ENCODE data around the gene PLPP4.

The PLPP4 gene

DNA sequence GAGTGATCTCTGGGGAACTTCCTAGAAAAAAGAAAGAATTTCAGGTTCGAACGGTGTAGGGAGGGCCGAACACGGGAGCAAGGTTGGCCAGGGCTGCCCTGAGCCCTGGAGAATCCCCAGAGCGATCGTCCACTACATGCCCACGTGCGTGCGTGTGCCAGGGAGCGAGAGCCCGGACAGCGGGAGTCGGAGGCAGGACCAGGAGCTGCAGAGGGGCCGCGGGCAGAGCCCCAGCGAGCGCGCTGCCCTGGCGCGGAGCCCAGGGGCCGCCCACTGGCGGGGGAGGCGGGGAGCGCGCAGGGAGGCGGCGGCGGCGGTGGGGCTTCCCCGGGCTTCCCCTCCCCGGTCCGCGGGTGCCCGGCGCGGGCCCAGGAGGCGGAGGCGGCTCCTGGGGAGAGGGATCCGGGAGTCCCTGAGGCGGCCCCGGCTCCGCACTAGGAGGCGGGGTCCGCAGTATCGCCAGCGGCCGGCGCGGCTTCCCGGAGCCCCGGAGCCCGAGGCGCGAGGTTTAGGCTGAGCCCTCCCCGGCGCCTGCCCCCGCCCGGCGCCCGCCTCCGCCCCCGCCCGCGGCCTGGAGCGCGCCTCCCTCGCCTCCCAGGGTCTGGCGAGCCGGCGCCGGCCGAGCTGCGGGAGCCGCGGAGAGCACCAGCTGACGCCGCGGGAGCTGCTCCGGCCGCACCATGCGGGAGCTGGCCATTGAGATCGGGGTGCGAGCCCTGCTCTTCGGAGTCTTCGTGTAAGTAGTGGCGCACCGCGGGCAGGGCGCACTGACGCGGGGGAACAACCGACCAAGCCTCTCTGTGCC lies at the start of gene PLPP4:
Gene PLPP4, plus strand, starts transcription at position 602 of the 805 bp plus-strand sequence. Its CDS starts 79 bp downstream, at position 681.
- peak; percentile 4 to 13 for DNase-seq

DNA sequence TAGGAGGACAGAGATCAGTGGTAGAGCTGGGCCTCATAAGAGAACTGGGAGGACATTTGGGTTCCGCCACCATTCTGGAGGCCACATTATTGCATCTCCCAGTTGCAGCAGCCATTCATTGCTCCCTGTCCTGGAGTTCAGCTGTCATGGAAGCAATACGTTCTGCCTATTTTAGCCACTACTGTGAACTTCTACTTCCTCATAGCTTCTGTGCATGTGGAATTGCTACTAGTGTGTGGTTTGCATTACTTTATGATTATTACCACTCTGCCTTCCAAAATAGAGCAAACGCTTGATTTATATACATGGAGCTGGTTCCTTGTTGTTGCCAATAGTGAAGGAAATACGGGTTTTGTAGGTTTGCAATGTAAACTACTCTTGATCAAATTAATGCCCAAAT lies 47.2 kb upstream of the PLPP4 start:
- no peak for DNase-seq

DNA sequence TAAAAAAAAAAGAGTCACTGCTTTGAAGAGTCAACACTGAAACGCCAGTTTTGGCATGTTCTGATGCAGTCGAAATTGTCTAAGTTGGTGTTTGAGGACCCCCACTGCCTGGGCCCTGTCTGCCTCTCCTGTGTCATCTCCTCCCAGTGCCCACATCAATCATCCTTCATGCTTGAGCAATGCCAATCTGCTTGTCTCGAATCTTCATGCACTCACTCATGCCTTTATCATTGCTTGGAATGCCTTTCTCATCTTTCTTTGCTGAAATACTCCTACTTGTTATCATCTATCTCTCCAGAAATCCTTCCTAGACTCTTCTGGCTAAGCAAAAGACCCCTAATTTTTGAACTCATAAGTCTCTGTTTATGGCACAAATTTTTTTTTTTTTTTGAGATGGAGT lies 42.1 kb upstream of the PLPP4 start:
- no peak for DNase-seq

DNA sequence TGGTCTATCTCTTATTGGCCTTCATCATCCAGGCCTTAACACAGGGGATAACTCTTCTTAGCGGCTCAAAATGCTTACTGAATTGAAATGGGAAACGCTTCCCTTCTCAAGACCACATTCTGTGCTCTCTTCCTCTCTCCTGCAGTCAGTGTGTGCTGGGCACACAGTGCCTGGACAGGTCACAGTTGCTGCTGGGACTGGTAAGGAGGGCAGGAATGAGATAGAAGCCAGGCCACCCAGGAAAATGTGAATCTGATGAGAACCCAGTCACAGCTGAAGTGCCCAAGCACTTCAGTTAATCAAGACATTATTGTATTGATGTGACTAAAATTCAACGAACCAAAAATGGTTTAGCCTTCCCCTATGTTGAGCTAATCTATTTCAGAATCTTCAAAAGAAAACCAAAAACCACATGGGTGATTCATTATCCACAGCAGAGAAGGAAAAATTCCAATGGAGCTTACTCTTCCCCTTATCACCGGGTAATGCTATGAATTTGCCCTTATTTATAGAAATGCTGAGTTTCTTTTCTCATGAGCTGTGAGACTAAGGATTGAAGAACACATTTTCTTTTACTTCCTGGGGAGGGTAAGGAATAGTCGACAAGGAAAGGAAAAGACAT lies 41.2 kb upstream of the PLPP4 start:
- DNase-seq: no peak

- no peak for DNase-seq
These were observed 36.6 kb upstream of the PLPP4 start for GRCh38 chr10:120420421-120420820.

GRCh38 chr10:120421250-120421649 lies 35.8 kb upstream of the PLPP4 start:
- DNase-seq: no peak

DNA sequence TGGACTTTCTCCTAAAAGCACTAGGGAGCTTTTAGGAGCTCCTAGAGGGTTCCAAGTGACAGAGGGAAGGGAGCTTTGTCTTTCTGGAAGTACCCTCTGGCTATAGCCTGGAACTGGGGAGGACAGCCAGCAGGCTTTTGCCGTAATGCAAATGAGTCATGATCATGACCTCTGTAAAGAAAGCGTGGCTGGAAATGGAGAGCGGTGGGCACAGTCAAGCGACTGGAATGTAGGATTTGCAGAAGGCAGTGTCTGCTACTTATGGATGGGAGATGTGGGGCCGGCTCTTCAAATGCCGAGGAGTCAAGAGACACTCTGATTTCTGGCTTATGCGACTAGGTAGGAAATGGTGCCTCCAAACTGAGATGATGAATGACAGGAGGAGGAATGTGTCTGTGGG lies 34.6 kb upstream of the PLPP4 start:
- DNase-seq: no peak

- DNase-seq: peak in 1 of 2 experiments; percentile 16
These were observed 33.4 kb upstream of the PLPP4 start for GRCh38 chr10:120423431-120424197.

DNA sequence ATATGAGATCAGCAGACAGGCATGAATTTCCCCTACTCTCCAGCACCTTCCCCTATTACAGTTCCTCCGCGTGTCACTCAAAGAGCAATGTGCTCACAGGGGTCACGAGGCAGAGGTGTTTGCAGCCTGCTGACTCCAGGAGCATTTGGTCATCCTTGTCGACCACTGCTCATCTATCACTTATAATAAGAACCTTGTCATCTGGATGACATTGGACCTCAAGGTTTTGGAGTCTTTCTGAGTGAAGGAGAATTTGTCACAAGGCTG lies 32.9 kb upstream of the PLPP4 start:
- DNase-seq: no peak

- no peak for DNase-seq
These were observed 30.7 kb upstream of the PLPP4 start for GRCh38 chr10:120426306-120426705.

GRCh38 chr10:120428754-120429153 lies 28.3 kb upstream of the PLPP4 start:
- DNase-seq: no peak

DNA sequence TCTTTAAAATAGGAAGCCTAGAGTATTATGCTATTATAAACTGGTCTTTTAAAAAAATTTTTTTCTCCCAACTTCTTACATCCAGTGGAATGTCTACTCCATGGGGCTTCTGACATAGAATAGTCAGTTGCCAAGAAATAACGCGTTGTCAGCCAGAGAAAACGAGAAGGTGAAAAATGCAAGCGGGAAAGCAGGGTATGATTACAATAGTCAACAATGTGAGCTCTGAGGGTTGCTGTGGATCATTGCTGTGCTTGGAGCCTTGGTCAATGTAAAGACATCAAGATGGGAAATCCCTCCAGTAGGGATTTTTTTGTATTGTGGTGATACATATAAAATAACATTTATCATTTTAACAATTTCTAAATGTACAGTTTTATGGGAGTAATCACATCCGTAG lies 27.6 kb upstream of the PLPP4 start:
- no peak for DNase-seq

GRCh38 chr10:120431251-120431651 lies 25.8 kb upstream of the PLPP4 start:
- no peak for DNase-seq

DNA sequence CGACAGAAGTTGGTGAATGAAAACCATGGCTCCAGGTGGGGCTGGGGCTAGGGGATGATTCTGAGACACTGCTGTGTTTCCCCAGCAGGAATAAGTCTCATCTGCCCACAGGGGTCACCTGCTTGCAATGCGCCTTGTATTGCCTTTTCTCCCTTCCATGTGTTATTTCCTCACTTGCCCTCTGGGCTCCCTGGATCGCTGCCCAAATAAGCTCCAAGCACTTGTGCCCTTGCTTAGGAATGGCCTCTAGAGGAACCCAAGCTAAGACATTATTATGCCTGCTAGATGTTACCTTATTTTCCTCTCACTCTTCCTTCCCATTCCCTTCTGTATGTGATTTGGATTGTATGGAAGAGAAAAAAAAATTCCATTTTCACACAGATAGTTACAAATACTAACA lies 24.8 kb upstream of the PLPP4 start:
- DNase-seq: no peak

- no peak for DNase-seq
These were observed 23.9 kb upstream of the PLPP4 start for GRCh38 chr10:120433141-120433540.

DNA sequence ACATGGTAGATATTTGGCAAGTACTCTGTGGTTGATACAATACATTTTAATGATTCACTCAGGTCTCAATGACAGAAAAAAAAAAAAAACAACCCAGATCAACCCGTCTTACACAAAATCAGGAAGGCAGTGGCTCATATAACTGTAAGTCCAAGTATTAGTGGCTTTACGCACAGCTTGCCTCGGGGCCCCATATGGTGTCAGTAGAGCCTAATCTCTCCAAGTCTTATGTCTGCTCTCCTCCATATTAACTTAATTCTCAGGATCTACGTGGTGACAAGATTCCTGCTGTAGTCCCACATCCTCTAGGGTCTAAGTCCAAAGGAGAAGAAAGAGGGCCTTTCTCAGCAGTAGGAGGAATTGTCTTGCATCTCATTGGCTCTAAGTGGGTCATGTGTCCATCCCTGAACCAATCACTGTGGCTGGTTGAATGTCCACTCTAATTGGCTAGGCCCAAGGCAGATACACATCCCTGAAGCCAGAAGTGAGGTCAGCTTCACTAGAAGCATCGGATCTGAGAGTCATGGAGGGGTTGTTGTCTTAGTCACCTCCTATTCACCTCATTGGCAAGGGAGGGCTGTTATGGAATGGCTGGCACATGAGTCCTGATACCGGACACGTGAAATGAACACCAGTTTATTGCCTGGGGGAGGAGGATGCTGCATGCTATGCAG lies 20.5 kb upstream of the PLPP4 start:
- DNase-seq: no peak

- DNase-seq: no peak
These were observed 19.5 kb upstream of the PLPP4 start for GRCh38 chr10:120437541-120437940.

DNA sequence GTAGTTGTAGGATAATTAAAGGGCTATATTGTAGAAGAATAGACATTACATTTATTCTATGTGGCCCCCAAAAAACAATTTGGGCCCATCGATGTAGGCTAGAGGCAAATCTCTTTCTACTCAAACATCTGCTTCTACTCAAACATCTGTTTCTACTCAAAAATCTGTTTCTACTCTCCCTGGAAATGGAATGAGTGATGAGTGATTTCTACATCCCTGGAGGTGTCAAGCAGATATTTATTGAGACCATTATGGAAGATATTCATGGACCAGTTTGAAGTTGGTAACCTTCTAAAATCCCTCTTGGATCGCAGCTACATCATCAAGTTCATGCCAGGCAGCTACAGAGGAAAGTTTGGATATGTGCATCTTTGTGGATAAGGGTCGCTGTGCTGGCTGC lies 5.1 kb upstream of the PLPP4 start:
- no peak for DNase-seq

DNA sequence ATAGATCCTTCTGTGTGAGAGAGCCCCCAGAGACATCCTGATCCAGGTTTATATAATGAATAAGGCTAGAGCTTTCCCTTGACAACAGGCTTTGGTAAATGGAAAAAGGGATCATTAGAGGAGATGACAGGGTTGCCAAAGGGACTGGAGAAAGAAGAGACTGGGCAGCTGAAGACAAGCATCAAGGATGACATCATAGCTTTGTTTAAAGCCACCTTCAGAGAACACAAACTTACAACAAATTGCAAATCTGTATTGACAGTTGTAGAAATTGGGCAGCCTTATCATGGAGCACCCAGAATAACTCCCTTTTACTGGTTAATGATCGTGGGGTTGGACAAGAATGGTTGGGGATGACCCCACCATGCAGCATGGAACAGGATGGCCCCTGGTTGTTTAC lies 3.7 kb upstream of the PLPP4 start:
- DNase-seq: no peak

DNA sequence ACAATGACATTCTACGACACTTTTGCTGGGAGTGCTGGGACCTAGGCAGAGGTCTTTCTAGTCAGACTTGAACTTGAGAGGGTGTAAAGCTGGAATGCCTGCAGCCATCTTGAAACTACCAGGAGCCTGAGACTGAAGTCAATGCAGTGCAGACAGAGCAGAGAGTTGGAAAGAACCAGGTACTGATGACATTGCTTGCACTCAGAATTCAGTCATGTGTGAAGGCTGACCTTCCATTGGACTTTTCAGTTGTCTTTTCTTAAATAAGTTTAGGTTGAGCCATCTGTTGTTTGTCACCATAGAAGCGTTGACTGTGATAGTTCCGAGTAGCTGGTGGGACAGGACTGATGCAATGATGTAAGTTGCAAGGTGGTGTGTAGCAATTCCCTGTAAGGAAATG lies 3.1 kb upstream of the PLPP4 start:
- DNase-seq: no peak

GRCh38 chr10:120455004-120455403 lies 2.0 kb upstream of the PLPP4 start:
- DNase-seq: no peak

- no peak for DNase-seq
These were observed 1.4 kb upstream of the PLPP4 start for GRCh38 chr10:120455606-120456005.

- no peak for DNase-seq
These were observed 843 bp upstream of the PLPP4 start for GRCh38 chr10:120456143-120456625.
